ENCODE results near the gene HYOU1. TPM values are rescaled to one million over a fixed set of nuclear protein-coding genes. Genes with fewer than 3 reads are reported as not detected.

The HYOU1 gene
- total RNA-seq, 1 donor = 126 TPM

DNA sequence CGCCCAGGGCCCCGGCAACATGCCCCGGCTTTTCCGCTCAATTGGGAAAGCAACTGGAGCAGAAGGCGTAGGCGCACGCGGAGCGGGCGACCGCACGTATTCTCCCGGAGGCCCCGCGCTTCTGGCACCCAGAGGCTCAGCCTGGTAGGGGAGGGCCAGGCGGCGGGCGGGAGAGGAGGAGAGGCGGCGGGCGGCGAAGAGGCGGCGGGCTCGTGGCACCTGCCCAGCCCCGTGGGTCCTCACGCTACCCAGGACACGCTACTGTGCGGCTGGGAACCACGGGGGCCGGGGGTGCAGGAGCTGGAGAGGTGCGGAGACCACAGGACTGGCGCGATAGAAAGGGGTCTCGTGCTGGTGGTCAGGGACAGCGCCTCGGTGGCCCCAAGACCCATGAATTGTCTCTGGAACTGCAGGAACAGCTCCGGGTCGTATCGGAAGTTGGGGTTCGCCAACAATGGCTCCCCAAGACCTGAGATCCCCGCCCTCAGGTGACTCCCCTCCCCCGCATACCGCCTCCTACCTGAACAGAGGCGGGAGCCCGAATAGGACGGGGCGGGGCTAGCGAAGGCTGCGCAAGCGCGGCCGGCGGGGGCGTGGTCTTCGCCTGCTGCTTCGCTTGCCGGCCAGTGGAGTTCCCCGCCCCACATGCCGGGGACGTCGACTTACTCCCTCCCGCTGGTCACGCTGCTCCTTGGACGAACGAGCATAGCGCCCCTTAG lies 26.5 kb downstream of the HYOU1 start, which contains the start of gene SLC37A4:
SLC37A4 (minus strand) TSS at position 549 of the 719 bp plus-strand sequence.
- peak; percentile 97 for DNase-seq (ENCODE audit: low read depth)
- TF ChIP-seq, protein P1, sequence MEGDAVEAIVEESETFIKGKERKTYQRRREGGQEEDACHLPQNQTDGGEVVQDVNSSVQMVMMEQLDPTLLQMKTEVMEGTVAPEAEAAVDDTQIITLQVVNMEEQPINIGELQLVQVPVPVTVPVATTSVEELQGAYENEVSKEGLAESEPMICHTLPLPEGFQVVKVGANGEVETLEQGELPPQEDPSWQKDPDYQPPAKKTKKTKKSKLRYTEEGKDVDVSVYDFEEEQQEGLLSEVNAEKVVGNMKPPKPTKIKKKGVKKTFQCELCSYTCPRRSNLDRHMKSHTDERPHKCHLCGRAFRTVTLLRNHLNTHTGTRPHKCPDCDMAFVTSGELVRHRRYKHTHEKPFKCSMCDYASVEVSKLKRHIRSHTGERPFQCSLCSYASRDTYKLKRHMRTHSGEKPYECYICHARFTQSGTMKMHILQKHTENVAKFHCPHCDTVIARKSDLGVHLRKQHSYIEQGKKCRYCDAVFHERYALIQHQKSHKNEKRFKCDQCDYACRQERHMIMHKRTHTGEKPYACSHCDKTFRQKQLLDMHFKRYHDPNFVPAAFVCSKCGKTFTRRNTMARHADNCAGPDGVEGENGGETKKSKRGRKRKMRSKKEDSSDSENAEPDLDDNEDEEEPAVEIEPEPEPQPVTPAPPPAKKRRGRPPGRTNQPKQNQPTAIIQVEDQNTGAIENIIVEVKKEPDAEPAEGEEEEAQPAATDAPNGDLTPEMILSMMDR (IDR thresholded peaks at IDR 0.05; ENCODE audit: insufficient read depth, low read length) = peak; percentile 92
- peak within 1 kb of the TSS; percentile 90 for H3K4me3 ChIP-seq (ENCODE audit: low read depth, low read length)

DNA sequence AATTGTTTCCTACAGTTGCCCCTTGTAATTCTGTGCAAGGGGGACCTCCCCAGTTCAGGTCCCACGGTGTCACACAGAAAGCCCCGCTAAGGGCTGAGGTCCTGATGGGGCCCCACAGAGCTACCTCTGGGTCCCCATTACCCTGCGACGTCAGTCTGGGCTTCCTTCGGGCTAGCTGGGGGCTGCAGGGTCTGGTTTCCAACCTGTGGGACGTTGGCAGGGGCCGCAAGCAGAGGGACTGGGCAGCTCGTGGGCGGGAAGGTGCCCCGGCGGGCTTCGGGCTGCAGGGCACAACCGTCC lies 27.0 kb downstream of the HYOU1 start:
- TF ChIP-seq, protein P1 (IDR thresholded peaks at IDR 0.05; ENCODE audit: insufficient read depth, low read length) = no peak
- peak overlapping the region; percentile 90 for H3K4me3 ChIP-seq (ENCODE audit: low read depth, low read length)
- no peak for DNase-seq (ENCODE audit: low read depth)

DNA sequence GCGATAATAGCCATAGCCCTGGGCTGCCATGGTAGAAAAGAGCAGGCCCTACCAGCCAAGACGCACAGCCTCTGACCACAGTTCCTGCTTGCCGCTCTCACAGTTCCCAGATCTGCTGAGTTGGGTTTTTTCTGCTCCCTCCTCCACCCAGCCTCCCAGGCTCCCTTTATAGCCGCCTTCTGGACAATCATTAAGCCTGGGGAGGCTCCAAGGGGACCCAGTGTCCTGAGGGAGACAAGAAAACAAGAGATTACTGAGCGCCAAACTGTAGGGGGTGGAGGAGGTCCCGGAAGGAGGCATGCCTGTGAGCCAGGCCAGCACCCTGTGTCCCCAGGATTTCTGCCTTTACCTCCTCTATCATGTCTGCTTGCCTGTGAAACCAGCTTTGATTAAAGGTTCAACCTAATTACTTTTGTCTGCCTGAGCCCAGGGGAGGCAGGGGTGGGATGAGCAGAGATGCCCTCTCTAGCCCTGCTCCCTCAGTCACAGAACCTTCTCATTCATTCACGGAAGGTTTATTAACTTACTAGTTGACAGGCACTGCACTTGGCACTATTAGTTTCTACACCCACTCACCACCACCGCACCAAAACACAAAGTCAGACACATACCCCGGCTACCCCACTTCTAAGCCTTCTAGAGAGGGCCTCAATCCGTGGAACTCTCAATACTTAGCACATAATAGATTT lies 27.5 kb downstream of the HYOU1 start:
- H3K4me3 ChIP-seq (ENCODE audit: low read depth, low read length) = peak overlapping the region; percentile 90
- TF ChIP-seq, protein P1 (IDR thresholded peaks at IDR 0.05; ENCODE audit: insufficient read depth, low read length) = no peak
- DNase-seq (ENCODE audit: low read depth) = no peak

DNA sequence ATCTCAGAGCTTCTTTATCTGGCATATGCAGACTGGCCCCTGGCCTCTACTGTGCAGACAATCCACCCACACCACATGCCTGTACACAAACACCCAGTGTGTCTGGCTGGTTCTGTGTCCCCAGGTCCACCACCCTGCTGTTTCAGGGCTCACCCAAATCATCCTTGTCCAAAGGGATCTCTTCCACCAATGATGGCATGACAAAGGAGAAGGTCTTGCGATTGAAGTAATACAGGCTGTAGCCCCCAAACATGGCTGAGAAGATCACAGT lies 28.0 kb downstream of the HYOU1 start:
- H3K4me3 ChIP-seq (ENCODE audit: low read depth, low read length) = no peak overlapping the region
- TF ChIP-seq, protein P1 (IDR thresholded peaks at IDR 0.05; ENCODE audit: insufficient read depth, low read length) = no peak
- no peak for DNase-seq (ENCODE audit: low read depth)

DNA sequence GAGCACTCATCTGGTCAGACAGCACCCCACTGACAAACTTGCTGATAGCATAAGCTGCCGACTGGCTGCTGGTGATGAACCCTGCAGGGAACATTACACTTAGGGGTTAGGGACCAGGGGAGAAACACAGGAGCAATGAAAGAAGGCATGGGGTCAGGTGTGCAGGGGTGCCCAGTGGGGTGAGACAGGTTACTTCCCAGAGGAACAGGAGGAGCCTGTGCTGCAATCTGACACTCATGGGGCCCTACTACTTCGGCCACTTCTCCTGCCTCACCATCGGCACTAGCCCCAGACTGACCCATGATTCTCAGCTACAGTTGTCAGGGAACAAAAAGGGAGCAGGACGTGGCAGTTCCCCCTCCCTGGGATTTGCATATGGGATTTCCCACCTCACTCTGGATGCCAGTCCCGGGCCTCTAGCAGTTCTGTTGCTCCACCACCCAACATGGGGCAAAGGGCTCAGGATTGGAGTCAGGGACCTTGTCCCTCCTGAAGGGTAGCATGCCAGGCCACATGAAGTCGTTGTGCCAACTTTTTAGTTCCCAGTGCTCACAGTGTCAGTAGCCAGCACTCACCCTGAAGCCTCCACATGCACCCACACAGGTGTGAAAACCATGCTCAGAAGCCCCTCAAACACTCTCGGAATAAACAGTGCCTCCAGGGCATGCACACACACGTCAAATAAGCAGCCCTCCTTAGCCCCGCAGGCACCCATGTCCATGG lies 28.5 kb downstream of the HYOU1 start:
- TF ChIP-seq, protein P1 (IDR thresholded peaks at IDR 0.05; ENCODE audit: insufficient read depth, low read length) = no peak
- no peak for DNase-seq (ENCODE audit: low read depth)
- no peak overlapping the region for H3K4me3 ChIP-seq (ENCODE audit: low read depth, low read length)

DNA sequence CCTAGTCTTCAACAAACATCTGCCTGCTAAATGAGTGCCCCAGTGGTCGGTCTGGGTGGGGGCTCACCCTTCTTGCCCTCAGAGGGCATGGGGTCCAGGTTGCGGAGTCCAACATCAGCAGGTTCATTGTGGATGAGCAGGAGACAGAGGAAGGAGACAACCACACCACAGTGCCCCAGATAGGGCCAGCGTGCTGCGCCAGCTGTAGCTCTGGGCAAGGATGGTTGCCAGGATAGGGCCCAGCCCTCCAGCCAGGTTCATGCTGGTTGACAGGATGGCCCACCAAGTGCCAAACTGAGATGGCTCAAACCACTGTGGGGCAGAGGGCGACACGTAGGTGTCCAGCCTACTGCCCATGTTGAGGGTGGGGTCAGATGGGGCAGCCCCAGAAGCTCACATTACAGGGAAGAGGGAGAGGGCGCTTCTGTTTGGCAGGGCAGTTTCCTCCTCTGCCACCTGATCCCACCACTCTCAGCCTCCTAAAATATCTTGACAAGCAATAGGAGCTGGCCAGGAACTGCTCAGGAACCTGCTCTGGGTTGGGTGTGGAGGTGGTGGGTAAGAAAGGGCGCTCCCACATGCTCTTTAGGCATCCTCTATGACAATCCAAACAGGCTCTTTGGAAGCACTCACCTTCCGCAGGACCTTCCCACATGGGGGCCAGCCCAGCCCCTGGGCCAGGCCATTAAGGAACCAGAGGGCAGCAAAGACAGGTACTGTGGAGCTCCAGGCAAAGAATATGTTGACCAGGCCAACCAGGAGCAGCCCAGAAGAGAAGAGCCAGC lies 29.3 kb downstream of the HYOU1 start:
- TF ChIP-seq, protein P1 (IDR thresholded peaks at IDR 0.05; ENCODE audit: insufficient read depth, low read length) = no peak
- DNase-seq (ENCODE audit: low read depth) = no peak
- H3K4me3 ChIP-seq (ENCODE audit: low read depth, low read length) = no peak overlapping the region

All from fibroblast of the aortic adventitia (primary cell).